OCI-LY3 (cell line): ENCODE data around the gene PROK1.

Experiments used
- H2AFZ ChIP-seq: fragments of 200-600, 300-600 bp; shearing (Covaris generic); 2 replicates; pipeline ENCODE4 v1.6.0; 2014; ENCODE audit warnings: antibody characterized with exemption, low read depth, low read length
- H3K27ac ChIP-seq: fragments of 200-600, 300-600 bp; sonication (generic); 2 replicates; pipeline ENCODE4 v1.5.1; 2014; ENCODE audit warnings: mild to moderate bottlenecking, low read length, moderate library complexity, mixed read lengths
- H3K27me3 ChIP-seq: fragments of 200-600, 300-600 bp; sonication (generic); 2 replicates; pipeline ENCODE4 v1.6.1; 2014; ENCODE audit warnings: low read depth, low read length, mixed read lengths
- H3K36me3 ChIP-seq: fragments of 200-600, 300-600 bp; sonication (generic); replicated peaks from 2 replicates; pipeline ENCODE3; 2014; ENCODE audit warnings: low read depth, low read length, mixed read lengths
- H3K4me1 ChIP-seq: fragments of 300-600, 200-600 bp; sonication (generic); 2 replicates; pipeline ENCODE4 v1.6.1; 2014; ENCODE audit warnings: low read length, mixed read lengths
- H3K4me2 ChIP-seq: fragments of 200-600, 300-600 bp; sonication (generic); 2 replicates; pipeline ENCODE4 v1.6.1; 2014; ENCODE audit warnings: low read length, mixed read lengths
- H3K4me3 ChIP-seq: fragments of 300-600, 200-600 bp; sonication (generic); 2 replicates; pipeline ENCODE4 v1.5.1; 2014; ENCODE audit warnings: antibody characterized with exemption, mild to moderate bottlenecking, low read length, moderate library complexity
- H3K79me2 ChIP-seq: fragments of 300-600, 200-600 bp; shearing (Covaris generic); 2 replicates; pipeline ENCODE4 v1.6.1; 2014; ENCODE audit warnings: mild to moderate bottlenecking, low read length, mixed read lengths
- H3K9ac ChIP-seq: fragments of 300-600, 200-600 bp; shearing (Covaris generic); 2 replicates; pipeline ENCODE4 v1.6.0; 2014; ENCODE audit warnings: mild to moderate bottlenecking, low read length, moderate library complexity
- H3K9me3 ChIP-seq: fragments of 200-600, 300-600 bp; shearing (Covaris generic); 2 replicates; pipeline ENCODE4 v1.6.1; 2014; ENCODE audit warnings: low read length, mixed read lengths; ENCODE audit not compliant: insufficient read depth
- H4K20me1 ChIP-seq: fragments of 200-600, 300-600 bp; sonication (generic); 2 replicates; pipeline ENCODE4 v1.6.1; 2016; ENCODE audit warnings: low read length, mixed read lengths; ENCODE audit not compliant: insufficient read depth
- CTCF ChIP-seq: fragments of 200-600, 300-600 bp; sonication (generic); IDR thresholded peaks from 2 replicates; pipeline ENCODE4 v1.5.1; 2014; ENCODE audit warnings: antibody characterized with exemption, low read length, low read depth
- EZH2phosphoT487 ChIP-seq: fragments of 200-600 bp; shearing (Covaris generic); IDR thresholded peaks from 2 replicates; pipeline ENCODE4 v1.6.1; 2018; ENCODE audit warnings: antibody characterized with exemption, mixed run types, low read depth

The PROK1 gene

GRCh38 chr1:110492573-110492972 is 41.6 kb downstream of the PROK1 start:
- no peak overlapping the region for H3K4me3 ChIP-seq
- H3K4me1 ChIP-seq, result no peaks in the 10 kb centered on the region
- no peaks in the 10 kb centered on the region for H3K9me3 ChIP-seq
- H3K27ac ChIP-seq, result no peak overlapping the region
- TF ChIP-seq EZH2phosphoT487, result no peak
- no peak for TF ChIP-seq CTCF
- no peak overlapping the region for H3K4me2 ChIP-seq
- H2AFZ ChIP-seq, result no peak overlapping the region
- no peaks in the 10 kb centered on the region for H3K36me3 ChIP-seq
- H3K27me3 ChIP-seq, result no peaks in the 10 kb centered on the region
- no peaks in the 10 kb centered on the region for H3K79me2 ChIP-seq
- no peak overlapping the region for H3K9ac ChIP-seq
- H4K20me1 ChIP-seq, result no peaks in the 10 kb centered on the region

GRCh38 chr1:110493059-110493699 is 42.2 kb downstream of the PROK1 start:
- Histone ChIP-seq H3K9ac (no peak overlapping the region), H3K27ac (no peak overlapping the region), H3K4me2 (no peak overlapping the region), H2AFZ (no peak overlapping the region), H3K36me3 (no peaks in the 10 kb centered on the region), H4K20me1 (no peaks in the 10 kb centered on the region), H3K4me3 (no peak overlapping the region), H3K27me3 (no peaks in the 10 kb centered on the region), H3K4me1 (no peaks in the 10 kb centered on the region), H3K9me3 (no peaks in the 10 kb centered on the region), H3K79me2 (no peaks in the 10 kb centered on the region)
- TF ChIP-seq CTCF (no peak), EZH2phosphoT487 (no peak)

GRCh38 chr1:110494036-110494435 is 43.1 kb downstream of the PROK1 start:
- H3K9me3 ChIP-seq, result no peaks in the 10 kb centered on the region
- no peak overlapping the region for H3K9ac ChIP-seq
- H2AFZ ChIP-seq, result no peak overlapping the region
- H3K27ac ChIP-seq, result no peak overlapping the region
- no peak overlapping the region for H3K4me2 ChIP-seq
- TF ChIP-seq CTCF, result no peak
- TF ChIP-seq EZH2phosphoT487, result no peak
- H3K36me3 ChIP-seq, result no peaks in the 10 kb centered on the region
- no peaks in the 10 kb centered on the region for H4K20me1 ChIP-seq
- H3K79me2 ChIP-seq, result no peaks in the 10 kb centered on the region
- H3K4me3 ChIP-seq, result no peak overlapping the region
- no peaks in the 10 kb centered on the region for H3K27me3 ChIP-seq
- H3K4me1 ChIP-seq, result no peaks in the 10 kb centered on the region

- Histone ChIP-seq H3K79me2 (no peaks in the 10 kb centered on the region), H3K36me3 (no peaks in the 10 kb centered on the region), H3K9me3 (no peaks in the 10 kb centered on the region), H2AFZ (no peak overlapping the region), H3K9ac (no peak overlapping the region), H3K4me3 (no peak overlapping the region), H3K4me1 (no peaks in the 10 kb centered on the region), H4K20me1 (no peaks in the 10 kb centered on the region), H3K27me3 (no peaks in the 10 kb centered on the region), H3K27ac (no peak overlapping the region), H3K4me2 (no peak overlapping the region)
- no peak for TF ChIP-seq CTCF
- TF ChIP-seq EZH2phosphoT487, result no peak
Observed at GRCh38 chr1:110494522-110495406, 43.8 kb downstream of the PROK1 start.
